Nephron (organoid): ENCODE results near the gene HES5.

Experiments
- H3K27ac Mint-ChIP-seq, 3 experiments: 2 replicates each; pipeline ENCODE4 v1.8.0; 2020; ENCODE audit warnings: mixed read lengths in 3 of 3, mild to moderate bottlenecking in 2 of 3, moderate library complexity in 1 of 3
- H3K27me3 Mint-ChIP-seq: 2 replicates; pipeline ENCODE4 v1.8.0; 2021; ENCODE audit warnings: low read depth, mild to moderate bottlenecking, moderate library complexity, mixed read lengths
- H3K36me3 Mint-ChIP-seq: 2 replicates; pipeline ENCODE4 v1.8.0; 2020; ENCODE audit warnings: low read depth, mixed read lengths
- H3K4me1 Mint-ChIP-seq: 2 replicates; pipeline ENCODE4 v1.8.0; 2020; ENCODE audit warnings: mixed read lengths
- H3K4me3 Mint-ChIP-seq, 3 experiments: 2 replicates each; pipeline ENCODE4 v1.8.0; 2020; ENCODE audit warnings: mild to moderate bottlenecking in 3 of 3, mixed read lengths in 3 of 3, moderate library complexity in 2 of 3
- H3K9me3 Mint-ChIP-seq: 2 replicates; pipeline ENCODE4 v1.8.0; 2020; ENCODE audit warnings: mixed read lengths
- TF ChIP-seq, protein P1 (sequence below), 3 experiments: fragments of 200-600 bp; sonication (generic); IDR thresholded peaks; one replicate each; pipeline ENCODE4 v1.5.0; 2021; ENCODE audit warnings: antibody characterized with exemption in 3 of 3; ENCODE audit not compliant: unreplicated experiment in 3 of 3

The HES5 gene

DNA sequence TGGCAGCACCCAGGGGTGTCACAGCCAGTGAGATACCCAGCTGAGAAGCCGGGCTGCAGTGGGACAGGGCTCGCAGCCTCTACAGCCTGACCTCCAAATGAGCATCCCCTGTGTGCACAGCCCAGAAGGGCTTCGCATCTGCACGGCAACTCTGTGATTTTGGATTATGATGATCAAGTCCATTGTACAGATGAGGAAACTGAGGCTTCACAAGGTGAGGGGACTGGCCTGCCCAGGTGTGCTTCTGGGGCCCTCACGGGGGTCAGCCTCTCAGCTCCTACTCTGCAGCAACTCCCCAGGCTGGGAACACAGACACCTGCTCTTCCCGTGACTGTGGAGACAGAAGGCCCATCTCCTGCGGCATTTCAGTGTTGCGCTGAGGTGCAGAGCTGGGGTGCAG lies 8.8 kb upstream of the HES5 start:
- H3K9me3 Mint-ChIP-seq, result no peaks in the 10 kb centered on the region
- TF ChIP-seq, protein P1, sequence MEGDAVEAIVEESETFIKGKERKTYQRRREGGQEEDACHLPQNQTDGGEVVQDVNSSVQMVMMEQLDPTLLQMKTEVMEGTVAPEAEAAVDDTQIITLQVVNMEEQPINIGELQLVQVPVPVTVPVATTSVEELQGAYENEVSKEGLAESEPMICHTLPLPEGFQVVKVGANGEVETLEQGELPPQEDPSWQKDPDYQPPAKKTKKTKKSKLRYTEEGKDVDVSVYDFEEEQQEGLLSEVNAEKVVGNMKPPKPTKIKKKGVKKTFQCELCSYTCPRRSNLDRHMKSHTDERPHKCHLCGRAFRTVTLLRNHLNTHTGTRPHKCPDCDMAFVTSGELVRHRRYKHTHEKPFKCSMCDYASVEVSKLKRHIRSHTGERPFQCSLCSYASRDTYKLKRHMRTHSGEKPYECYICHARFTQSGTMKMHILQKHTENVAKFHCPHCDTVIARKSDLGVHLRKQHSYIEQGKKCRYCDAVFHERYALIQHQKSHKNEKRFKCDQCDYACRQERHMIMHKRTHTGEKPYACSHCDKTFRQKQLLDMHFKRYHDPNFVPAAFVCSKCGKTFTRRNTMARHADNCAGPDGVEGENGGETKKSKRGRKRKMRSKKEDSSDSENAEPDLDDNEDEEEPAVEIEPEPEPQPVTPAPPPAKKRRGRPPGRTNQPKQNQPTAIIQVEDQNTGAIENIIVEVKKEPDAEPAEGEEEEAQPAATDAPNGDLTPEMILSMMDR (IDR thresholded peaks at IDR 0.05; ENCODE audit: unreplicated experiment in 3 of 3), result no peak
- H3K27me3 Mint-ChIP-seq, result peaks cover 23% of the 10 kb centered on the region
- H3K4me3 Mint-ChIP-seq, result no peak overlapping the region
- peaks cover 18% of the 10 kb centered on the region for H3K4me1 Mint-ChIP-seq
- H3K36me3 Mint-ChIP-seq, result no peaks in the 10 kb centered on the region
- H3K27ac Mint-ChIP-seq, result no peak overlapping the region

DNA sequence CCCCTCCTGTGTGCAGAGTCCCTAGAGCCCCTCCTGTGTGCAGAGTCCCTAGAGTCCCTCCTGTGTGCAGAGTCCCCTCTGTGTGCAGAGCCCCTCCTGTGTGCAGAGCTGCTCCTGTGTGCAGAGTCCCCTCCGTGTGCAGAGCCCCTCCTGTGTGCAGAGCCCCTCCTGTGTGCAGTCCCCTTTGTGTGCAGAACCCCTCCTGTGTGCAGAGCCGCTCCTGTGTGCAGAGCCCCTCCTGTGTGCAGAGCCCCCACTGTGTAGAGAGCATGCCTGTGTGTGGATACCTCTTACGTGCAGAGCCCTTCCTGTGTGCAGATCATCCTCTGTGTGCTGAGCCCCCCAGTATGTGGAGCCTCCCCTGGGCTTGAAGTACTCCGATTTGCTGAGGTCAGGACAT lies 8.3 kb upstream of the HES5 start:
- peak overlapping the region in 1 of 3 experiments; percentile 14 for H3K4me3 Mint-ChIP-seq
- TF ChIP-seq, protein P1 (IDR thresholded peaks at IDR 0.05; ENCODE audit: unreplicated experiment in 3 of 3), result no peak
- peaks cover 21% of the 10 kb centered on the region for H3K4me1 Mint-ChIP-seq
- H3K27ac Mint-ChIP-seq, result peak overlapping the region in 1 of 3 experiments; percentile 22
- peaks cover 28% of the 10 kb centered on the region for H3K27me3 Mint-ChIP-seq
- no peaks in the 10 kb centered on the region for H3K9me3 Mint-ChIP-seq
- H3K36me3 Mint-ChIP-seq, result no peaks in the 10 kb centered on the region

DNA sequence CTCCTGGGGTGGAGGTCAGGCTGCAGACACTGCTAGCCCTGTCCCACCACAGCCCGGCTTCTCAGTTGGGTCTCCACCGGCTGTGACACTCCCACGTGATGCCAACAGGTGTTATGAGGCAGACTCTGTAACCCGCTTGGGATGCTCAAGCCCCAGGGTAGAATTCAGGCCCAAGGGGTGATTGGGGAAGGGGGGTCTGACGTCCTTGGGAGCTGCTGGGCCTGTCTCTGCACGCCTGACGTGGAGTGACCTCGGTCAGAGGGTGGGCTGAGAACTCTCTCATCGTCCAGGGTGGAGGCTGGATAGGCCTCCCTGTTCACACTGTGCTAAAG lies 7.7 kb upstream of the HES5 start:
- H3K27ac Mint-ChIP-seq, result no peak overlapping the region
- H3K27me3 Mint-ChIP-seq, result peaks cover 35% of the 10 kb centered on the region
- H3K4me1 Mint-ChIP-seq, result peaks cover 24% of the 10 kb centered on the region
- no peak overlapping the region for H3K4me3 Mint-ChIP-seq
- H3K9me3 Mint-ChIP-seq, result no peaks in the 10 kb centered on the region
- H3K36me3 Mint-ChIP-seq, result no peaks in the 10 kb centered on the region
- TF ChIP-seq, protein P1 (IDR thresholded peaks at IDR 0.05; ENCODE audit: unreplicated experiment in 3 of 3), result no peak

DNA sequence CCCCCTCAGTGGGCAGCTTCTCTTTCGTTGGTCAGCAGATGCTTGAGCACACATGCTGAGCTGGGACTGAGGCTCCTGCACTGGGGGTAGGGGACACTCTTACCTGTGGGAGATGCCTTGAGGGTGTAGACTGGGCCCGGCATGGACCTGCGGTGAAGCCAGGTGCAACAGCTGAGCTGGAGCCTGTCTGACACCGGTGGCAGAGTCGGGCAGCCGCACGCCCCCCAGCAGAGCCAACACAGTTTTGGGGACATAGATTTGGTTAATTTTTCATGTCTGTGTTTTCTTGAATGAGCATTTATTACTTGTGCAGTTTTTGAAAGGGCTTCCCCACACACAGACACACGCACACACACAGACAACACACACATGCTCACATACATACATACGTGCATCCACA lies 5.9 kb upstream of the HES5 start:
- H3K4me3 Mint-ChIP-seq, result no peak overlapping the region
- H3K27me3 Mint-ChIP-seq, result peaks cover 51% of the 10 kb centered on the region
- H3K36me3 Mint-ChIP-seq, result no peaks in the 10 kb centered on the region
- peaks cover 17% of the 10 kb centered on the region for H3K4me1 Mint-ChIP-seq
- TF ChIP-seq, protein P1 (IDR thresholded peaks at IDR 0.05; ENCODE audit: unreplicated experiment in 3 of 3), result no peak
- H3K27ac Mint-ChIP-seq, result no peak overlapping the region
- no peaks in the 10 kb centered on the region for H3K9me3 Mint-ChIP-seq

DNA sequence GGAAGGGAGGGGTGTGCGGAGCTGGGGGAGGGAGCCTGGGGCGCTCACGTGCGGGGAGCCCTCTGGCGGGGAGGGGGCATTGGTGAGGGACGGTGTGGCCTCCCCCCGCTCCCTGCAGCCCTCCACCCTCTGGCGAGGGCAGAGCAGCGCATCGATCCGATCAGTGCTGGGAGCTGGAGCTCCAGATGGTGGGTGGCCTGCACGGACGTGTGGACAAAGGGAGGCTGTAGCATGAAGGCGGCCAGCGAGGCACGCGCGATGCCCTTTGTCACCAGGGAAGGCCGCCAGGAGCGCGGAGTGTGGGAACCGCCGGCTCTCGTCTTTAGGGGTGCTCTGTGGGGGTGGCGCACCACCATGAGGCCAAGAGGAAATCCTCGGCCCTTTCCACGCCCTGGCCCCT lies 5.4 kb upstream of the HES5 start:
- no peak overlapping the region for H3K27ac Mint-ChIP-seq
- no peak overlapping the region for H3K4me3 Mint-ChIP-seq
- TF ChIP-seq, protein P1 (IDR thresholded peaks at IDR 0.05; ENCODE audit: unreplicated experiment in 3 of 3), result no peak
- H3K9me3 Mint-ChIP-seq, result no peaks in the 10 kb centered on the region
- H3K27me3 Mint-ChIP-seq, result peaks cover 56% of the 10 kb centered on the region
- peaks cover 17% of the 10 kb centered on the region for H3K4me1 Mint-ChIP-seq
- no peaks in the 10 kb centered on the region for H3K36me3 Mint-ChIP-seq

DNA sequence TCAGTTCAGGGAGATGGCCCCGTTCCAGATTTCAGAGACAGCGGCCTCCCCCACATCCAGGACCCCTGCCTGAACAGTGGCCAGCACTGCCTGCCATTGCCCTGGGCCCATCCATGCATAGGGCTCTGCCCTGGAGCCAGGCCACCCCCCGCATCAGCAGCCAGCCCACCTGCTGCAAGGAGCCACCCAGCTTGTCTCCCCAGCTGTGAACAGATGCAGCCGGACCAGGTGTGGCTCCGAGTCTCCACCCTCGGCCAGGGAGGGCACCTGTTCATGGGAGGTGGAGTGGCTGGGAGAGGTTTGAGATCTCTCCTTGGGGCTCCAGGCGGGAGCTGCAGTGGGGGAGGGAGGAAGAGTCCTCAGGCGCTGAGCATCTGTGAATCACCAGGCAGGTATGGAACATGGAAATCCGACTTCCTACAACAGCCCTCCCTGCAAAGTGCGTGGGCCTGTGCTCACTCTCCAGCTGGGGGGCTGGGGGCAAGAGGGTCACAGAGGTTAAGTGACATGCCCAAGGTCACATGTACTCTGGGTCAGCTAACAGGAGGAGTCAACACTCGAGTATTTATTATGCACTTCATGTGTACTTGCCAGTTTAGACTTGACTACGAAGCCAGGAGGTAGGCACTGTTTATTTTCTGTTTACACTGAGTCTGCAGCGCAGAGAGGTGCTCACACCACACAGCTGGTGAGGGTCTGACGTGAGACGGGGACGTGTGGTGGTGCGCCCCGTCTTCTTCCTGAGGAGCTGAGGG lies 4.8 kb upstream of the HES5 start:
- Mint-ChIP-seq H3K36me3 (no peaks in the 10 kb centered on the region), H3K27ac (peak overlapping the region in 1 of 3 experiments; percentile 65), H3K4me1 (peaks cover 17% of the 10 kb centered on the region), H3K27me3 (peaks cover 60% of the 10 kb centered on the region), H3K9me3 (no peaks in the 10 kb centered on the region), H3K4me3 (peak overlapping the region in 1 of 3 experiments; percentile 16)
- TF ChIP-seq, protein P1 (IDR thresholded peaks at IDR 0.05; ENCODE audit: unreplicated experiment in 3 of 3), result no peak
